Mesothelial cell of epicardium (in vitro differentiated cells): ENCODE measurements around the gene KCNH3. TPM values are rescaled to one million over a fixed set of nuclear protein-coding genes. Genes with fewer than 3 reads are reported as not detected.

ENCODE experiments used
- DNase-seq, 2 experiments: peaks; one replicate each; pipeline ENCODE4 v3.0.0; 2021; ENCODE audit warnings: low spot score in 2 of 2; ENCODE audit not compliant: unreplicated experiment in 2 of 2
- H3K27ac Mint-ChIP-seq: 2 replicates; pipeline ENCODE4 v1.8.0; 2021; ENCODE audit warnings: mixed read lengths
- H3K27me3 Mint-ChIP-seq: 2 replicates; pipeline ENCODE4 v1.8.0; 2021; ENCODE audit warnings: low read depth, mixed read lengths
- H3K36me3 Mint-ChIP-seq: 2 replicates; pipeline ENCODE4 v1.8.0; 2021; ENCODE audit warnings: mixed read lengths
- H3K4me1 Mint-ChIP-seq: 2 replicates; pipeline ENCODE4 v1.8.0; 2021; ENCODE audit warnings: mixed read lengths
- H3K4me3 Mint-ChIP-seq: 2 replicates; pipeline ENCODE4 v1.8.0; 2021; ENCODE audit warnings: mild to moderate bottlenecking, moderate library complexity, mixed read lengths
- H3K9me3 Mint-ChIP-seq: 2 replicates; pipeline ENCODE4 v1.8.0; 2021; ENCODE audit warnings: mixed read lengths
- total RNA-seq: library from RNA; stranded (reverse); gene quantifications from 3 replicates; pipeline ENCODE4 v1.2.1, GENCODE V29; 2021
- TF ChIP-seq, protein P1 (sequence below): fragments of 200-600 bp; sonication (generic); IDR thresholded peaks from one replicate; pipeline ENCODE4 v1.5.0; 2021; ENCODE audit warnings: antibody characterized with exemption; ENCODE audit not compliant: unreplicated experiment

KCNH3 gene
- total RNA-seq, 1 donor from 2014 or later, result 1.8 TPM

GRCh38 chr12:49519574-49519936, 19.3 kb upstream of the KCNH3 start:
- no peak for DNase-seq
- Mint-ChIP-seq H3K4me1 (peaks cover 2% of the 10 kb centered on the region), H3K27ac (no peak overlapping the region), H3K27me3 (no peaks in the 10 kb centered on the region), H3K36me3 (peaks cover 25% of the 10 kb centered on the region), H3K9me3 (no peaks in the 10 kb centered on the region), H3K4me3 (no peak overlapping the region)
- TF ChIP-seq, protein P1, sequence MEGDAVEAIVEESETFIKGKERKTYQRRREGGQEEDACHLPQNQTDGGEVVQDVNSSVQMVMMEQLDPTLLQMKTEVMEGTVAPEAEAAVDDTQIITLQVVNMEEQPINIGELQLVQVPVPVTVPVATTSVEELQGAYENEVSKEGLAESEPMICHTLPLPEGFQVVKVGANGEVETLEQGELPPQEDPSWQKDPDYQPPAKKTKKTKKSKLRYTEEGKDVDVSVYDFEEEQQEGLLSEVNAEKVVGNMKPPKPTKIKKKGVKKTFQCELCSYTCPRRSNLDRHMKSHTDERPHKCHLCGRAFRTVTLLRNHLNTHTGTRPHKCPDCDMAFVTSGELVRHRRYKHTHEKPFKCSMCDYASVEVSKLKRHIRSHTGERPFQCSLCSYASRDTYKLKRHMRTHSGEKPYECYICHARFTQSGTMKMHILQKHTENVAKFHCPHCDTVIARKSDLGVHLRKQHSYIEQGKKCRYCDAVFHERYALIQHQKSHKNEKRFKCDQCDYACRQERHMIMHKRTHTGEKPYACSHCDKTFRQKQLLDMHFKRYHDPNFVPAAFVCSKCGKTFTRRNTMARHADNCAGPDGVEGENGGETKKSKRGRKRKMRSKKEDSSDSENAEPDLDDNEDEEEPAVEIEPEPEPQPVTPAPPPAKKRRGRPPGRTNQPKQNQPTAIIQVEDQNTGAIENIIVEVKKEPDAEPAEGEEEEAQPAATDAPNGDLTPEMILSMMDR, result no peak

DNA sequence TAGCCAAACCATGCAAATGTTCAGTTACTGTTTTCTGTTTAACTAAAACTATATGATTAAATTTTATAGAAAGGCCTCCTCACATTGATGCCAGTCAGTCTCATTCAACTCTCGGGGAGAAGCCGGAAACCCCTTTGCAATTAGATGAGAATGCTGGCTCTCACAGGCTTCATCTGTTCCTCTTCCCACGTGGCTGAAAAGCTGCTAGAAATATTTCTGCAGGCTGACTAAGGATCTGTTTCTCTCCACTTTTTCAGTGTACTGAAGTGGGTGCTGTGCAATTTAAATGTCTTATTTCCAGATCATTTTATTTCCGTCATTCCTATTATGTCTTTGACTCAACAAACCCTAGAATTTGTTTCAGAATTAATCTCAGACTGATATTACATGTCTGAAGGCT, 17.4 kb upstream of the KCNH3 start:
- peaks cover 2% of the 10 kb centered on the region for H3K4me1 Mint-ChIP-seq
- peaks cover 35% of the 10 kb centered on the region for H3K36me3 Mint-ChIP-seq
- no peak overlapping the region for H3K4me3 Mint-ChIP-seq
- H3K27me3 Mint-ChIP-seq, result no peaks in the 10 kb centered on the region
- H3K9me3 Mint-ChIP-seq, result no peaks in the 10 kb centered on the region
- no peak overlapping the region for H3K27ac Mint-ChIP-seq
- no peak for DNase-seq
- TF ChIP-seq, protein P1, result no peak

DNA sequence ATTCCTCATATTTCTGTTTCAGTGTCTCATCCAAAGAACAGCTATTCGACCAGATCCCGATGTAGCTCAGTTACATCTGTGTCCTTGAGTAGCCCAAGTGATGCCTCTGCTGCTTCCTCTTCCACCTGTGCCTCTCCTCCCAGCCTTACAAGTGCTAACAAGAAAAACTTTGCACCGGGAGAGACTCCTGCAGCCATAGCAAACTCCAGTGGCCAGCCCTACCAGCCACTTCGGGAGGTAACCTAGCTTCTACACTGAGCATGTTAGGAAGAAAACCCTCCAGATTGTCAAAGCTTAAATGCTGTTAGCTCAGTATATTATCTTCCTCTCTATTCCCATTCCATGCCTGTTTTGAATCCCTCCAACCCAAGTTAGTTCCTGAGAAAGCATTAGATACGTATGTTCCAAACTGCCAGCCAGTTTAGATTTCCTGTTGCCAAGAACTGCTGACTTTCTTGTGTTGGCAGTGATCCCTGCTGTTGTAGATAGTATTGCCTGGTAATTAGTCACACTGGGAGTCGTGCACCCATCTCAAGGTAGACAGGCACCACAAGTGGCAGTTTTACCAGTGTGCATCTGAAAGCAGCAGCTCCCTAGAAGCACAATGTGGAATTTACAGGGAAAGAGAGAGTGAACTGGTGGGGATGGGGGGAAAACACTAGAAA, 14.0 kb upstream of the KCNH3 start:
- no peak for DNase-seq
- no peaks in the 10 kb centered on the region for H3K27me3 Mint-ChIP-seq
- H3K27ac Mint-ChIP-seq, result no peak overlapping the region
- no peaks in the 10 kb centered on the region for H3K4me1 Mint-ChIP-seq
- TF ChIP-seq, protein P1, result no peak
- no peaks in the 10 kb centered on the region for H3K9me3 Mint-ChIP-seq
- peaks cover 48% of the 10 kb centered on the region for H3K36me3 Mint-ChIP-seq
- H3K4me3 Mint-ChIP-seq, result no peak overlapping the region

- H3K27me3 Mint-ChIP-seq, result no peaks in the 10 kb centered on the region
- DNase-seq, result no peak
- H3K27ac Mint-ChIP-seq, result no peak overlapping the region
- no peaks in the 10 kb centered on the region for H3K9me3 Mint-ChIP-seq
- H3K4me3 Mint-ChIP-seq, result no peak overlapping the region
- TF ChIP-seq, protein P1, result no peak
- no peaks in the 10 kb centered on the region for H3K4me1 Mint-ChIP-seq
- peaks cover 50% of the 10 kb centered on the region for H3K36me3 Mint-ChIP-seq
Observed at GRCh38 chr12:49525942-49526341, 12.9 kb upstream of the KCNH3 start.

GRCh38 chr12:49527361-49528130, 11.3 kb upstream of the KCNH3 start:
- TF ChIP-seq, protein P1, result no peak
- Mint-ChIP-seq H3K4me1 (no peaks in the 10 kb centered on the region), H3K4me3 (no peak overlapping the region), H3K27me3 (no peaks in the 10 kb centered on the region), H3K9me3 (no peaks in the 10 kb centered on the region), H3K36me3 (peaks cover 39% of the 10 kb centered on the region), H3K27ac (no peak overlapping the region)
- no peak for DNase-seq
